Muscle of leg (tissue), 11 donors: Measurements from ENCODE around the gene SOCS4. TPM values are rescaled to one million over a fixed set of nuclear protein-coding genes. Genes with fewer than 3 reads are reported as not detected.

Experiments used
- DNase-seq: peaks from one replicate; pipeline ENCODE4 v3.0.0; 2013
- H3K27ac ChIP-seq: one replicate; pipeline ENCODE4 v1.5.1; 2013; ENCODE audit warnings: mild to moderate bottlenecking, low read length, control low read depth
- H3K27me3 ChIP-seq: one replicate; pipeline ENCODE4 v1.6.1; 2013; ENCODE audit warnings: low read length; ENCODE audit not compliant: control insufficient read depth, insufficient read depth
- H3K36me3 ChIP-seq: one replicate; pipeline ENCODE4 v1.6.1; 2013; ENCODE audit warnings: low read length; ENCODE audit not compliant: control insufficient read depth, insufficient read depth
- H3K4me1 ChIP-seq: one replicate; pipeline ENCODE4 v1.6.1; 2013; ENCODE audit warnings: low read length; ENCODE audit not compliant: control insufficient read depth, insufficient read depth
- H3K4me3 ChIP-seq: one replicate; pipeline ENCODE4 v1.5.1; 2013; ENCODE audit warnings: low read length, control low read depth
- H3K9me3 ChIP-seq: replicated peaks from 2 replicates; pipeline ENCODE4 v1.6.1; 2013; ENCODE audit warnings: low read depth, low read length; ENCODE audit not compliant: control insufficient read depth
- WGBS: methylation state at CpG from one replicate; pipeline ENCODE4 v1.1.5; 2013; ENCODE audit warnings: missing lambda C conversion rate; ENCODE audit not compliant: insufficient coverage; 5-methylcytosine and 5-hydroxymethylcytosine counted together
- polyA plus RNA-seq, 8 donors: library from polyadenylated mRNA; unstranded; fragments of 120-200 nt; gene quantifications; one replicate each; pipeline versions ENCODE4 v1.2.1 to v1.2.3, GENCODE V29; 2013; ENCODE audit warnings: inconsistent platforms in 1 of 8, low replicate concordance in 1 of 8; ENCODE audit not compliant: insufficient read length in 8 of 8, insufficient read depth in 1 of 8
- total RNA-seq: library from RNA; stranded (reverse); fragments of 120-200 nt; gene quantifications from one replicate; pipeline ENCODE4 v1.2.4, GENCODE V29; 2013

SOCS4 gene
- total and polyA plus RNA-seq, 9 donors, result 6.4 to 11.5 (median 9.4) TPM

GRCh38 chr14:55084401-55085059, 57.5 kb downstream of the SOCS4 start:
- H3K4me3 ChIP-seq, result no peak overlapping the region
- no peaks in the 10 kb centered on the region for H3K27me3 ChIP-seq
- H3K27ac ChIP-seq, result no peak overlapping the region
- no peaks in the 10 kb centered on the region for H3K9me3 ChIP-seq
- H3K36me3 ChIP-seq, result no peaks in the 10 kb centered on the region
- no peaks in the 10 kb centered on the region for H3K4me1 ChIP-seq
- DNase-seq, result no peak

GRCh38 chr14:55085060-55085660, 58.1 kb downstream of the SOCS4 start:
- no peak overlapping the region for H3K27ac ChIP-seq
- 100% methylated on average over 1 of the region's 4 CpGs for WGBS
- no peaks in the 10 kb centered on the region for H3K9me3 ChIP-seq
- H3K4me3 ChIP-seq, result no peak overlapping the region
- DNase-seq, result no peak
- no peaks in the 10 kb centered on the region for H3K4me1 ChIP-seq
- H3K36me3 ChIP-seq, result no peaks in the 10 kb centered on the region
- no peaks in the 10 kb centered on the region for H3K27me3 ChIP-seq

GRCh38 chr14:55086938-55087337, 59.9 kb downstream of the SOCS4 start:
- no peak overlapping the region for H3K27ac ChIP-seq

GRCh38 chr14:55088356-55088755, 61.3 kb downstream of the SOCS4 start:
- H3K4me3 ChIP-seq, result no peak overlapping the region
- no peak for DNase-seq
- no peak overlapping the region for H3K27ac ChIP-seq
- no peaks in the 10 kb centered on the region for H3K9me3 ChIP-seq
- H3K27me3 ChIP-seq, result no peaks in the 10 kb centered on the region
- no peaks in the 10 kb centered on the region for H3K36me3 ChIP-seq
- peaks cover 14% of the 10 kb centered on the region for H3K4me1 ChIP-seq

More at GRCh38 chr14:55086938-55087337, 59.9 kb downstream of the SOCS4 start:
- Histone ChIP-seq H3K9me3 (no peaks in the 10 kb centered on the region), H3K4me1 (peaks cover 4% of the 10 kb centered on the region), H3K4me3 (no peak overlapping the region), H3K36me3 (no peaks in the 10 kb centered on the region), H3K27me3 (no peaks in the 10 kb centered on the region)
- no peak for DNase-seq
- 89% methylated on average over 4 of the region's 9 CpGs for WGBS

- H3K4me1 ChIP-seq, result peaks cover 16% of the 10 kb centered on the region
- no peak overlapping the region for H3K4me3 ChIP-seq
- no peaks in the 10 kb centered on the region for H3K9me3 ChIP-seq
- 8% methylated on average over 4 of the region's 4 CpGs for WGBS
- peak overlapping the region; percentile 80 for H3K27ac ChIP-seq
- DNase-seq, result peak; percentile 91
- no peaks in the 10 kb centered on the region for H3K27me3 ChIP-seq
- H3K36me3 ChIP-seq, result no peaks in the 10 kb centered on the region
Measured at GRCh38 chr14:55092341-55092740, 65.3 kb downstream of the SOCS4 start.

GRCh38 chr14:55094292-55095157, 67.5 kb downstream of the SOCS4 start:
- Histone ChIP-seq H3K4me3 (no peak overlapping the region), H3K9me3 (no peaks in the 10 kb centered on the region), H3K36me3 (no peaks in the 10 kb centered on the region), H3K27me3 (no peaks in the 10 kb centered on the region), H3K4me1 (peaks cover 21% of the 10 kb centered on the region), H3K27ac (no peak overlapping the region)
- 70% methylated on average over 2 of the region's 9 CpGs for WGBS
- DNase-seq, result peak; percentile 56

GRCh38 chr14:55097881-55098560, 71.0 kb downstream of the SOCS4 start:
- Histone ChIP-seq H3K27me3 (no peaks in the 10 kb centered on the region), H3K4me1 (peaks cover 22% of the 10 kb centered on the region), H3K36me3 (no peaks in the 10 kb centered on the region), H3K9me3 (no peaks in the 10 kb centered on the region), H3K27ac (peak overlapping the region; percentile 42), H3K4me3 (no peak overlapping the region)
- 80% methylated on average over 1 of the region's 5 CpGs for WGBS
- DNase-seq, result peak; percentile 74

- Histone ChIP-seq H3K4me1 (peaks cover 26% of the 10 kb centered on the region), H3K27ac (peak overlapping the region; percentile 42)
Measured at GRCh38 chr14:55098561-55098898, 71.5 kb downstream of the SOCS4 start.

More at GRCh38 chr14:55098561-55098898, 71.5 kb downstream of the SOCS4 start:
- Histone ChIP-seq H3K9me3 (no peaks in the 10 kb centered on the region), H3K36me3 (no peaks in the 10 kb centered on the region), H3K27me3 (no peaks in the 10 kb centered on the region), H3K4me3 (no peak overlapping the region)
- no CpG with 5 or more reads among the region's 1 CpG for WGBS
- no peak for DNase-seq
